Stimulated activated CD8-positive, alpha-beta memory T cell treated with anti-CD3 and anti-CD28 coated beads, Interleukin-12 subunit alpha, Interleukin-12 subunit beta, amount 100 ng/mL, for 4 hours (primary cell): ENCODE results near the gene DDX41.
"Not testable (repeated sequence)": the region's sequence is repeated elsewhere in the genome, so short reads cannot be mapped to it uniquely, and the experiment has no call there.

ENCODE experiments used
- DNase-seq: peaks from one replicate; pipeline ENCODE4 v3.0.0-alpha.2; 2020; ENCODE audit warnings: low read depth

Gene DDX41

GRCh38 chr5:177516601-177517568, at the start of gene DDX41:
Gene DDX41, minus strand, starts transcription at chr5:177516961. Its CDS starts 16 bp downstream, at chr5:177516945.
- DNase-seq, result peak; percentile 88

GRCh38 chr5:177565046-177565445, 48.3 kb upstream of the DDX41 start:
- no peak for DNase-seq

- DNase-seq, result not testable (repeated sequence)
These were observed 42.7 kb upstream of the DDX41 start for GRCh38 chr5:177559446-177559941.

- no peak for DNase-seq
These were observed 41.0 kb upstream of the DDX41 start for GRCh38 chr5:177557796-177558195.

GRCh38 chr5:177557041-177557647, 40.4 kb upstream of the DDX41 start:
- DNase-seq, result no peak

- DNase-seq, result no peak
These were observed 38.9 kb upstream of the DDX41 start for GRCh38 chr5:177555665-177556064.

GRCh38 chr5:177555228-177555627, 38.5 kb upstream of the DDX41 start:
- no peak for DNase-seq

GRCh38 chr5:177554474-177555111, 37.8 kb upstream of the DDX41 start, which contains the start of gene FAM193B:
Gene FAM193B, minus strand, starts transcription at chr5:177554563. Its CDS starts 105 bp downstream, at chr5:177554458.
- DNase-seq, result peak; percentile 89

- peak; percentile 27 for DNase-seq
These were observed 37.1 kb upstream of the DDX41 start for GRCh38 chr5:177553671-177554429.

- no peak for DNase-seq
These were observed 36.2 kb upstream of the DDX41 start for GRCh38 chr5:177552839-177553455.

GRCh38 chr5:177550122-177550521, 33.4 kb upstream of the DDX41 start:
- DNase-seq, result no peak

- DNase-seq, result no peak
These were observed 31.7 kb upstream of the DDX41 start for GRCh38 chr5:177548495-177548894.

- no peak for DNase-seq
These were observed 31.0 kb upstream of the DDX41 start for GRCh38 chr5:177547736-177548135.

GRCh38 chr5:177546258-177546741, 29.5 kb upstream of the DDX41 start:
- no peak for DNase-seq

- DNase-seq, result no peak
These were observed 28.9 kb upstream of the DDX41 start for GRCh38 chr5:177545487-177546257.

GRCh38 chr5:177542816-177543465, 26.2 kb upstream of the DDX41 start:
- DNase-seq, result no peak

- DNase-seq, result no peak
These were observed 23.7 kb upstream of the DDX41 start for GRCh38 chr5:177540438-177540837.

GRCh38 chr5:177539411-177539810, 22.6 kb upstream of the DDX41 start:
- DNase-seq, result no peak

GRCh38 chr5:177538876-177539275, 22.1 kb upstream of the DDX41 start:
- no peak for DNase-seq
